K562 (cell line): ENCODE results near the gene MAP1S. TPM values are rescaled to one million over a fixed set of nuclear protein-coding genes. Genes with fewer than 3 reads are reported as not detected.

Experiments
- ATAC-seq: fragments of 200-7000 bp; cut with Tn5 transposase; 3 replicates; pipeline ENCODE4 v1.9.1; 2020; ENCODE audit warnings: moderate library complexity
- BruUV-seq: library from RNA; stranded (reverse); fragments of 400-500 nt; replicated peaks from 2 replicates; lab custom pipeline; 2021; lab: Mats Ljungman, UMichigan
- CTCF ChIA-PET: fragments of 300-600 bp; formaldehyde crosslinking; extraction: SDS; loops from one replicate; lab custom pipeline; 2021; ENCODE audit warnings: low intra/inter-chr PET ratio; lab: Yijun Ruan, JAX
- POLR2A ChIA-PET: fragments of 300-600, 350-650 bp; sonication (Branson Sonifier 250); formaldehyde crosslinking; extraction: SDS; loops from one replicate; lab custom pipeline; 2021; ENCODE audit warnings: antibody characterized with exemption, inconsistent platforms; lab: Yijun Ruan, JAX
- DNase-seq, 4 experiments: peaks; one replicate each; pipeline versions ENCODE4 v3.0.0 to v3.0.0-alpha.2; 2011 to 2018; ENCODE audit warnings: low spot score in 3 of 4, mixed read lengths in 3 of 4; ENCODE audit errors: extremely low read depth in 1 of 4
- FAIRE-seq: peaks from 2 replicates; lab custom pipeline; 2011; peaks lifted over from hg19 to GRCh38; lab: Jason Lieb, UNC
- H2AFZ ChIP-seq: 2 replicates; pipeline ENCODE4 v1.6.0; 2011; ENCODE audit warnings: low read depth, low read length, control low read depth, inconsistent platforms
- H3K27ac ChIP-seq: fragments of 200-600 bp; 3 replicates; pipeline ENCODE4 v1.8.0; 2011; ENCODE audit warnings: low read depth, mild to moderate bottlenecking, control low read depth, inconsistent platforms, low read length, moderate library complexity, mixed read lengths; ENCODE audit errors: extremely low read depth
- H3K27me3 ChIP-seq, 2 experiments: fragments of 300-600 bp in 1 of 2; 2 replicates in 1 of 2; 3 replicates in 1 of 2; pipeline versions ENCODE4 v1.6.0 to v1.8.0; 2011; ENCODE audit warnings: inconsistent platforms in 2 of 2, low read length in 2 of 2, mild to moderate bottlenecking in 1 of 2, mixed read lengths in 1 of 2, moderate library complexity in 1 of 2; ENCODE audit not compliant: control insufficient read depth in 2 of 2, insufficient read depth in 2 of 2
- H3K36me3 ChIP-seq: fragments of 300-600 bp; 3 replicates; pipeline ENCODE4 v1.8.0; 2011; ENCODE audit warnings: mild to moderate bottlenecking, low read length, inconsistent platforms; ENCODE audit not compliant: control insufficient read depth, insufficient read depth
- H3K4me1 ChIP-seq, 2 experiments: fragments of 200-600 bp in 1 of 2; replicated peaks in 1 of 2; 2 replicates in 1 of 2; 3 replicates in 1 of 2; pipeline versions ENCODE4 v1.5.1 to v1.8.0; 2011; ENCODE audit warnings: inconsistent platforms in 2 of 2, low read length in 2 of 2, mild to moderate bottlenecking in 1 of 2, mixed read lengths in 1 of 2, moderate library complexity in 1 of 2; ENCODE audit not compliant: control insufficient read depth in 2 of 2, insufficient read depth in 2 of 2
- H3K4me2 ChIP-seq: 2 replicates; pipeline ENCODE4 v1.6.1; 2011; ENCODE audit warnings: low read length, control low read depth, inconsistent platforms, mixed read lengths; ENCODE audit not compliant: insufficient read depth
- H3K4me3 ChIP-seq: fragments of 200-600 bp; sonication (generic), shearing (Covaris generic); 2 replicates; pipeline ENCODE4 v1.5.1; 2016; ENCODE audit warnings: control low read depth, inconsistent platforms
- H3K79me2 ChIP-seq: fragments of 200-600 bp; 3 replicates; pipeline ENCODE4 v1.8.0; 2011; ENCODE audit warnings: low read length, inconsistent platforms; ENCODE audit not compliant: control insufficient read depth, insufficient read depth
- H3K9ac ChIP-seq, 2 experiments: 2 replicates each; pipeline versions ENCODE4 v1.6.0 to v1.6.1; 2011; ENCODE audit warnings: low read depth in 2 of 2, low read length in 2 of 2, control low read depth in 1 of 2, inconsistent platforms in 1 of 2, mild to moderate bottlenecking in 1 of 2, mixed read lengths in 1 of 2; ENCODE audit not compliant: insufficient read depth in 1 of 2
- H3K9me1 ChIP-seq: one replicate; pipeline ENCODE4 v1.6.0; 2011; ENCODE audit warnings: inconsistent platforms, mild to moderate bottlenecking, low read length, moderate library complexity; ENCODE audit not compliant: control insufficient read depth, insufficient read depth
- H3K9me3 ChIP-seq: replicated peaks from 2 replicates; pipeline ENCODE4 v1.5.1; 2011; ENCODE audit warnings: low read depth, low read length, inconsistent platforms; ENCODE audit not compliant: control insufficient read depth, insufficient read depth
- H4K20me1 ChIP-seq: replicated peaks from 2 replicates; pipeline ENCODE4 v1.6.1; 2011; ENCODE audit warnings: low read length, inconsistent platforms, mixed read lengths; ENCODE audit not compliant: control insufficient read depth, insufficient read depth
- ELF1 ChIP-seq: fragments of 200-800 bp; sonication (Bioruptor generic); IDR thresholded peaks from 2 replicates; pipeline ENCODE4 v1.6.1; 2016; ENCODE audit warnings: missing genetic modification characterization, missing compliant biosample characterization
- POLR3G ChIP-seq: IDR thresholded peaks from 2 replicates; pipeline ENCODE4 v1.6.1; 2011; ENCODE audit not compliant: insufficient read length, insufficient replicate concordance; ENCODE audit errors: extremely low read depth
- RBFOX2 ChIP-seq: fragments of 200-400 bp; formaldehyde crosslinking; IDR thresholded peaks from 2 replicates; pipeline ENCODE4 v1.6.1; 2017; ENCODE audit warnings: low read depth, mild to moderate bottlenecking, low read length, moderate library complexity
- ZNF24 ChIP-seq: fragments of 450-650 bp; IDR thresholded peaks from 2 replicates; pipeline ENCODE4 v1.6.1; 2016
- WGBS: fragments of 100-300 bp; shearing (Covaris generic); methylation state at CpG from one replicate; pipeline ENCODE4 v1.1.6; 2016; ENCODE audit warnings: low coverage, mixed read lengths; ENCODE audit not compliant: insufficient coverage; ENCODE audit errors: missing lambda C conversion rate; 5-methylcytosine and 5-hydroxymethylcytosine counted together
- in situ Hi-C: fragments of 300-500 bp; cut with MboI; formaldehyde crosslinking; loops from 4 replicates; pipeline ENCODE4 v1.15.0; 2018; ENCODE audit warnings: inconsistent platforms, mixed read lengths
- intact Hi-C: fragments of 100-400 bp; cut with micrococcal nuclease; formaldehyde crosslinking; loops from 2 replicates; pipeline ENCODE4 v1.14.2; 2022
- polyA plus RNA-seq, 8 experiments: library from polyadenylated mRNA; depleted of rRNA in 4 of 8; stranded (reverse) in 5 of 8; unstranded in 3 of 8; fragments of >200 nt; fragmentation: Nextera tagmentation in 2 of 8; fragmentation: Illumina TruSeq in 1 of 8; extraction: Ambion mirVana in 2 of 8; extraction: Trizol in 1 of 8; gene quantifications; 2 replicates each; pipeline versions ENCODE4 v1.2.1 to v1.2.3, GENCODE V29; 2011 to 2014; ENCODE audit warnings: inconsistent platforms in 1 of 8, missing spikeins in 1 of 8
- total RNA-seq, 7 experiments: library from RNA; depleted of rRNA in 6 of 7; stranded (reverse); fragments of >200 nt in 6 of 7; fragmentation: Illumina TruSeq in 2 of 7; extraction: Trizol in 2 of 7; gene quantifications; 2 replicates each; pipeline versions ENCODE4 v1.2.1 to v1.2.3, GENCODE V29; 2011 to 2021; ENCODE audit warnings: low replicate concordance in 1 of 7

MAP1S gene
- total and polyA plus RNA-seq, 9 of the 15 experiments (the other 6 are each of a cell fraction or from before 2014, with no cell fraction given) = 2.0 to 81.0 (median 9.5) TPM

DNA sequence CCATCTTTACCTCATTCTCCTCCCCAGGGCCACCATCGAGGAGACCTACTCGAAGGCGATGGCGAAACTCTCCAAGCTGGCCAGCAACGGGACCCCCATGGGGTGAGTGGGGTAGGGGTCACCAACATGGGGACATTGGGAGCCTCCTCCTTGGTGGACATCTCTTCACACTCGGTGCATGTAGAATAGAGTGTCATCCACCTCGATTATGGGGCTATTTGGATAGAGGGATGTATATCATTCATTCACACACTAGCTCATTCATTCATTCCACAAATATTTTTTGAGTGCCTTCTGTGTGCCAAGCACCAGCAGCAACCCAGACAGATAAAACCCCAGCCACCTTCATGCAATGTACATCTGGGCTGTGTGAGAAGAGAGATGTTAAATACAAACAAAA, 45.1 kb downstream of the MAP1S start:
- in situ Hi-C loops = no loop called here
- WGBS = 87% methylated on average over 7 of the region's 7 CpGs
- H3K9ac ChIP-seq = no peak overlapping the region
- TF ChIP-seq ZNF24 = peak; percentile 87
- no peak for TF ChIP-seq ELF1 (tag)
- H3K9me1 ChIP-seq = no peaks in the 10 kb centered on the region
- H3K79me2 ChIP-seq = no peaks in the 10 kb centered on the region
- DNase-seq (no peak), ATAC-seq (no peak), FAIRE-seq (no peak)
- POLR2A ChIA-PET = interaction anchor here (0.8 kb wide), 1 partner anchor 27 kb away, joined by 3 read pairs; no protein-coding TSS in a partner anchor
- H3K4me1 ChIP-seq = peaks cover 0 to 5% of the 10 kb centered on the region in 2 experiments; a peak in 3 of 5 replicates
- CTCF ChIA-PET = interaction anchor here (0.7 kb wide), 2 partner anchors 30 to 61 kb away, joined by 3 to 5 read pairs; no protein-coding TSS in a partner anchor
- peaks cover 71% of the 10 kb centered on the region; the same call in 2 of the 3 replicates for H3K36me3 ChIP-seq
- H3K9me3 ChIP-seq = no peaks in the 10 kb centered on the region
- 0 out of 2 replicates have a peak, but pooled peaks cover 3% of the 10 kb centered on the region for H4K20me1 ChIP-seq
- H3K27ac ChIP-seq = no peak overlapping the region
- no TSS peak for BruUV-seq
- no peak overlapping the region for H2AFZ ChIP-seq
- H3K4me2 ChIP-seq = no peak overlapping the region
- no peaks in the 10 kb centered on the region for H3K27me3 ChIP-seq
- no peak overlapping the region for H3K4me3 ChIP-seq
- intact Hi-C loops = no loop called here

DNA sequence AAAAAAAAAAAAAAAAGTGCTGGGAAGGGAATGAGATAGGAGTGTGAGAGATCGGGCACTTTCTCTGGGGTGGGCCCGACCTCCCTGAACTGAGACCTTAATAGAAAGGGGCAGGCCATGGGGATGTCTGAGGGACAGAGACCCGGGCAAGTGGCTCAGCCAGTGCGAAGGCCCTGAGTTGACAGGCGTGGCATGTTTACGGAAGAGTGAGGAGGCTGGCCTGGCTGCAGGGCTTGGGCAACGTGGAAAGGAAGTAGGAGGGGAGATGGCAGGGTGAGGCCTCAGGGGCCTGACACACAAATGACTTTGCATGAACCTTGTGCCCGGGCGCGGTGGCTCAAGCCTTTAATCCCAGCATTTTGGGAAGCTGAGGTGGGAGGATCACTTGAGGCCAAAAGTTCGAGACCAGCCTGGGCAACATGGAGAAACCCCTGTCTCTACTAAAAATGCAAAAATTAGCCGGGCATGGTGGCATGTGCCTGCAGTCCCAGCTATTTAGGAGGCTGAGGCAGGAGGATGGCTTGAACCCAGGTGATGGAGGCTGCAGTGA, 45.9 kb downstream of the MAP1S start:
- BruUV-seq = no TSS peak
- in situ Hi-C loops = no loop called here
- H3K9ac ChIP-seq = 0 out of 4 replicates have a peak overlapping the region, but pooled peaks of 1 of the 2 experiments have one; percentile 45
- ChIA-PET POLR2A (no interaction called here), CTCF (interaction anchor here (0.7 kb wide), 1 partner anchor 29 kb away, joined by 5 read pairs; no protein-coding TSS in a partner anchor)
- no peaks in the 10 kb centered on the region for H3K9me1 ChIP-seq
- no peaks in the 10 kb centered on the region for H3K9me3 ChIP-seq
- H2AFZ ChIP-seq = no peak overlapping the region
- H4K20me1 ChIP-seq = 0 out of 2 replicates have a peak, but pooled peaks cover 3% of the 10 kb centered on the region
- FAIRE-seq (no peak), DNase-seq (no peak), ATAC-seq (no peak)
- peaks cover 75% of the 10 kb centered on the region; the same call in 2 of the 3 replicates for H3K36me3 ChIP-seq
- H3K27me3 ChIP-seq = no peaks in the 10 kb centered on the region
- H3K4me1 ChIP-seq = peaks cover 0 to 5% of the 10 kb centered on the region in 2 experiments; a peak in 3 of 5 replicates
- H3K4me2 ChIP-seq = no peak overlapping the region
- TF ChIP-seq RBFOX2 = peak; percentile 37; the same call in 1 of the 2 replicates
- TF ChIP-seq POLR3G = no peak
- H3K79me2 ChIP-seq = no peaks in the 10 kb centered on the region
- H3K27ac ChIP-seq = no peak overlapping the region
- 95% methylated on average over 11 of the region's 12 CpGs for WGBS
- intact Hi-C loops = no loop called here
- H3K4me3 ChIP-seq = no peak overlapping the region
